BLaER1 treated with 17β-estradiol and CSF1 and Interleukin-3, amounts not matched to agents 10 nM and 100 nM (cell line): ENCODE measurements around the gene SMAD6.

Source experiments
- H3K27ac ChIP-seq, 11 experiments: shearing (Covaris generic); formaldehyde crosslinking; 2 replicates each; pipeline ENCODE4 v1.8.1; 2022
- H3K27me3 ChIP-seq, 11 experiments: shearing (Covaris generic); formaldehyde crosslinking; 2 replicates each; pipeline ENCODE4 v1.8.1; 2022
- H3K36me3 ChIP-seq, 11 experiments: shearing (Covaris generic); formaldehyde crosslinking; 2 replicates each; pipeline ENCODE4 v1.8.1; 2022
- H3K4me1 ChIP-seq, 10 experiments: shearing (Covaris generic); formaldehyde crosslinking; 2 replicates each; pipeline ENCODE4 v1.8.1; 2022
- H3K4me2 ChIP-seq, 11 experiments: shearing (Covaris generic); formaldehyde crosslinking; 2 replicates each; pipeline ENCODE4 v1.8.1; 2022
- H3K4me3 ChIP-seq, 10 experiments: shearing (Covaris generic); formaldehyde crosslinking; 2 replicates each; pipeline ENCODE4 v1.8.1; 2022
- H3K9ac ChIP-seq, 11 experiments: shearing (Covaris generic); formaldehyde crosslinking; 2 replicates each; pipeline ENCODE4 v1.8.1; 2022
- H3K9me3 ChIP-seq, 11 experiments: shearing (Covaris generic); formaldehyde crosslinking; replicated peaks in 1 of 11; 2 replicates each; pipeline ENCODE4 v1.8.1; 2022
- H4K20me1 ChIP-seq, 11 experiments: shearing (Covaris generic); formaldehyde crosslinking; 2 replicates each; pipeline ENCODE4 v1.8.1; 2022
- Cebpa-rat ChIP-seq, 11 experiments: shearing (Covaris generic); IDR thresholded peaks; 2 replicates each; pipeline ENCODE4 v1.8.1; 2022

Gene SMAD6

GRCh38 chr15:66786708-66787488 lies 84.9 kb downstream of the SMAD6 start:
- H3K36me3 ChIP-seq, result peaks cover 0 to 17% (median 0%) of the 10 kb centered on the region in 11 experiments; a peak in 4 of 22 replicates
- H3K4me1 ChIP-seq, result peaks cover 12 to 31% (median 28%) of the 10 kb centered on the region in 10 experiments
- H3K27ac ChIP-seq, result no peak overlapping the region
- no peaks in the 10 kb centered on the region for H3K27me3 ChIP-seq
- H3K4me3 ChIP-seq, result no peak overlapping the region
- TF ChIP-seq Cebpa-rat (IDR thresholded peaks at IDR 0.05), result no peak
- H3K9me3 ChIP-seq, result no peaks in the 10 kb centered on the region
- peaks cover 0 to 38% (median 0%) of the 10 kb centered on the region in 11 experiments; a peak in 8 of 22 replicates for H4K20me1 ChIP-seq
- H3K9ac ChIP-seq, result no peak overlapping the region; a peak in 1 of 22 replicates
- peak overlapping the region in 9 of 11 experiments; percentile 42 to 70 (median 55); a peak in 11 of 22 replicates for H3K4me2 ChIP-seq

GRCh38 chr15:66787489-66787871 lies 85.4 kb downstream of the SMAD6 start:
- no peak overlapping the region for H3K9ac ChIP-seq
- H3K27ac ChIP-seq, result no peak overlapping the region
- H3K36me3 ChIP-seq, result peaks cover 0 to 13% (median 0%) of the 10 kb centered on the region in 11 experiments; a peak in 2 of 22 replicates
- no peak overlapping the region for H3K4me3 ChIP-seq
- H4K20me1 ChIP-seq, result peaks cover 0 to 32% (median 0%) of the 10 kb centered on the region in 11 experiments; a peak in 6 of 22 replicates
- no peaks in the 10 kb centered on the region for H3K9me3 ChIP-seq
- no peak for TF ChIP-seq Cebpa-rat (IDR thresholded peaks at IDR 0.05)
- H3K4me2 ChIP-seq, result 0 out of 22 replicates have a peak overlapping the region, but pooled peaks of 1 of the 11 experiments have one; percentile 55
- H3K27me3 ChIP-seq, result no peaks in the 10 kb centered on the region
- H3K4me1 ChIP-seq, result peaks cover 12 to 31% (median 28%) of the 10 kb centered on the region in 10 experiments

GRCh38 chr15:66788024-66788423 lies 86.0 kb downstream of the SMAD6 start:
- Histone ChIP-seq H3K4me3 (no peak overlapping the region), H3K27me3 (no peaks in the 10 kb centered on the region)

GRCh38 chr15:66789029-66790025 lies 87.3 kb downstream of the SMAD6 start:
- Histone ChIP-seq H3K9ac (no peak overlapping the region), H3K27ac (no peak overlapping the region)

More at GRCh38 chr15:66788024-66788423, 86.0 kb downstream of the SMAD6 start:
- peaks cover 0 to 27% (median 0%) of the 10 kb centered on the region in 11 experiments; a peak in 5 of 22 replicates for H4K20me1 ChIP-seq
- peaks cover 0 to 10% (median 0%) of the 10 kb centered on the region in 11 experiments; a peak in 2 of 22 replicates for H3K36me3 ChIP-seq
- TF ChIP-seq Cebpa-rat (IDR thresholded peaks at IDR 0.05), result no peak
- H3K9me3 ChIP-seq, result no peaks in the 10 kb centered on the region
- peaks cover 12 to 31% (median 28%) of the 10 kb centered on the region in 10 experiments for H3K4me1 ChIP-seq
- no peak overlapping the region for H3K9ac ChIP-seq
- no peak overlapping the region for H3K4me2 ChIP-seq
- H3K27ac ChIP-seq, result no peak overlapping the region

GRCh38 chr15:66795851-66796250 lies 93.8 kb downstream of the SMAD6 start:
- Histone ChIP-seq H3K9ac (no peak overlapping the region), H3K9me3 (no peaks in the 10 kb centered on the region), H3K36me3 (no peaks in the 10 kb centered on the region), H3K4me1 (no peaks in the 10 kb centered on the region), H4K20me1 (no peaks in the 10 kb centered on the region), H3K27ac (no peak overlapping the region), H3K27me3 (no peaks in the 10 kb centered on the region), H3K4me3 (no peak overlapping the region), H3K4me2 (no peak overlapping the region)
- TF ChIP-seq Cebpa-rat (IDR thresholded peaks at IDR 0.05), result no peak

More at GRCh38 chr15:66789029-66790025, 87.3 kb downstream of the SMAD6 start:
- Histone ChIP-seq H3K4me2 (no peak overlapping the region), H3K27me3 (no peaks in the 10 kb centered on the region), H4K20me1 (peaks cover 0 to 16% (median 0%) of the 10 kb centered on the region in 11 experiments; a peak in 4 of 22 replicates), H3K36me3 (no peaks in the 10 kb centered on the region), H3K4me3 (no peak overlapping the region), H3K9me3 (no peaks in the 10 kb centered on the region), H3K4me1 (peaks cover 12 to 30% (median 27%) of the 10 kb centered on the region in 10 experiments)
- no peak for TF ChIP-seq Cebpa-rat (IDR thresholded peaks at IDR 0.05)

- Histone ChIP-seq H3K4me3 (no peak overlapping the region), H3K9ac (no peak overlapping the region), H3K4me2 (no peak overlapping the region), H3K27ac (no peak overlapping the region), H3K36me3 (no peaks in the 10 kb centered on the region), H4K20me1 (no peaks in the 10 kb centered on the region), H3K27me3 (no peaks in the 10 kb centered on the region), H3K9me3 (no peaks in the 10 kb centered on the region), H3K4me1 (no peaks in the 10 kb centered on the region)
- TF ChIP-seq Cebpa-rat (IDR thresholded peaks at IDR 0.05), result no peak
Observed at GRCh38 chr15:66796343-66796742, 94.3 kb downstream of the SMAD6 start.

GRCh38 chr15:66797921-66798320 lies 95.9 kb downstream of the SMAD6 start:
- H3K9ac ChIP-seq, result no peak overlapping the region
- no peak overlapping the region for H3K4me3 ChIP-seq
- H3K4me2 ChIP-seq, result no peak overlapping the region
- no peak for TF ChIP-seq Cebpa-rat (IDR thresholded peaks at IDR 0.05)
- no peak overlapping the region for H3K27ac ChIP-seq
- H3K36me3 ChIP-seq, result no peaks in the 10 kb centered on the region
- H3K27me3 ChIP-seq, result no peaks in the 10 kb centered on the region
- H4K20me1 ChIP-seq, result no peaks in the 10 kb centered on the region
- no peaks in the 10 kb centered on the region for H3K9me3 ChIP-seq
- peaks cover 0 to 12% (median 8%) of the 10 kb centered on the region in 10 experiments; a peak in 13 of 20 replicates for H3K4me1 ChIP-seq

GRCh38 chr15:66798426-66799061 lies 96.5 kb downstream of the SMAD6 start:
- Histone ChIP-seq H3K4me2 (no peak overlapping the region), H3K36me3 (no peaks in the 10 kb centered on the region), H3K27me3 (no peaks in the 10 kb centered on the region), H3K27ac (no peak overlapping the region), H3K4me3 (no peak overlapping the region), H4K20me1 (no peaks in the 10 kb centered on the region), H3K9me3 (no peaks in the 10 kb centered on the region), H3K9ac (no peak overlapping the region), H3K4me1 (peaks cover 0 to 18% (median 11%) of the 10 kb centered on the region in 10 experiments; a peak in 13 of 20 replicates)
- TF ChIP-seq Cebpa-rat (IDR thresholded peaks at IDR 0.05), result no peak
